Hematopoietic multipotent progenitor cell treated with erythropoietin and hydrocortisone succinate and interleukin-3 and kit ligand, for 6 days (in vitro differentiated cells): ENCODE measurements around the gene DDX41.
"Not testable (repeated sequence)": the region's sequence is repeated elsewhere in the genome, so short reads cannot be mapped to it uniquely, and the experiment has no call there.

Experiments used
- DNase-seq: peaks from one replicate; pipeline ENCODE4 v3.0.0-alpha.2; 2015

Gene DDX41

DNA sequence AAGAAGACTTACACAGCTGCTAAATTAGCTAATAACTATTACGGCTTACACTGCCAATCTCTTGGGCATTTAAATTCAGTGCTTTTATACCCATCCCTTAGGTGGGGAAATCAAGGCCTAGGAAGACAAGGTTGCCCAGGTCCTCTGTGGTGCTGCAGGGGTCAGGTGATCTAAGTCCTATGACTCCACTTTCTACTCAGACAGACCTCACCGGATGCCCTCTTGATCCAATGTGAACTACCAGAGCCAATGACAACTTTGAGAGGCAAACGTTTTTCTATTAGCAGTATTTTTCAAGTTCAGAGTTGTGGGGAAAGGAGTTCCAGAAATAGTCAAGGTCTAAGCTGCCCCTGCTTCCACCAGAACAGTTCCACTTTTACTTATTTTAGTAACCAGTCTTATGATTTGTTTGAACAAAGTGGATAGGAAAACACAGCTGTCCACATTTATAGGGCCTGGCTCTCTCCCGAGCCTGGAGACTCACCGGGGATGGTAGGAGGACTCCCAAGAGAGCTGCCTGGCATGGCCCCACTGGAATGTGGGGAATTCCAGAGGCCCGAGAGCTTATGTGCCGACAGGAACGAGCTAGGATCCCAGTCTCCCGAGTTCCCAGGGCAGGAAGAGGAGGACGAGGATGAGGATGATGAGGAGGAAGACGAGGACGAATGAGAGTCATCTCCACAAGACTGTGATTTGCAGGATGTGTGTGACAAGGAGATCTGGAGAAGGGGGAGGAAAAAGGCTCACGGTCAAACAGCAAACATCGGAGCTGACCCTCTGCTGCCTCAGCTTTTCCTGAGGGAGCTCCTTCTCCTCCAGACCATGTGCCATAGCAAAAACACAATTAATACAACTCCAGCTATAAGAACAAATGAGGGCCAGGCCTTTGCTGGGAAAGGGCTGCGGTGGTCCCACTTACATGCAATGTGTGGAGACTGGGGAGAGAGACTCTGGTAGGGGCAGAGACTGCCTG, 20.9 kb upstream of the DDX41 start:
- DNase-seq, result no peak

DNA sequence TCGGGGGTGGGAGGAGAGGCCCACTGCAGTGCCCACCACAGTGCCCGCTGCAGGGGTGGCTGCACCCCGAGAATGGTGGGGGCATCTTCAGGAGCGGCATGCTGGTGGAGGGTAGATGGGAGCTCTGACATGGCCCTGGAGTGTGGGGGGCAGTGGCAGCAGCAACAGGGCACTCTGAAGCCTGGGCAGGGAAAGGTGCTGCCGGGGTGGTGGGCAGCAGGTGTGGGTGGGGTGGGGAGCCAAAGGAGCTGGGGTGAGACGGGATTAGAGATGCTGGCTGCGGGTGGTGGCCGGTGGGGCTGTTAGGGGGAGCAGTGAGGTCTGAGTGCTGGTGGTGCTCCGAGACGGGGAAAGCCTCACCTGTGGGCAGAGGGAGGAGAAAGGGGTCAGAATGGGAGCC, 19.6 kb upstream of the DDX41 start:
- no peak for DNase-seq

DNA sequence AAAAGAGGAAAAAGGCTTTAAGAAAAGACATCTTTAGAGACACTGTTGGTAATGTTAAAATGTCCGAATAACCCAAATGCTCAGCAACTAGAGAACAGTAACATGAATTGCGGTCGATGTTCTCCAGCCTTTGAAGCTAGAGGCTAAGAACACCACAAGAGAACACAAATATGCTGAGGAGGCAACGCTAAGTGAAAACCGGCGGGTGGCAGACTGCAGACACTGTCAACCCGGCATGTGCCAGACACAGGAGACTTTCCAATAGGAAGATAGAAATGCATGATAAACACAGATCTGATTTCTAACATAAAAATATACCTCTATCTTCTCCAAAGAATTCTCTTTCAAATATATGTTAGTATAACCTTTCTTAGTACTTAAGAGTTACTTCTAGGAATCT, 18.4 kb upstream of the DDX41 start:
- DNase-seq, result no peak

DNA sequence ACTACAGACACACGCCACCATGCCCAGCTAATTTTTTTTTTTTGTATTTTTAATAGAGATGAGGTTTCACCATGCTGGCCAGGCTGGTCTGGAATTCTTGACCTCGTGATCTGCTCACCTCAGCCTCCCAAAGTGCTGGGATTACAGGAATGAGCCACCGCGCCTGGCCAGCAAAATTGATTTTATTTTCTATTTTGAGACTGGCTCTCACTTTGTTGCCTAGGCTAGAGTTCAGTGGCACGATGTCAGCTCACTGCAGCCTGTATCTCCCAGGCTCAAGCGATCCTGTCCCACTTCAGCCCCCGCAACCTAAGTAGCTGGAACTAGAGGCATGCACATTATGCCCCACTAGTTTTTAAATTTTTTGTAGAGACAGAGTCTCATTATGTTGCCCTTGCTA, 17.7 kb upstream of the DDX41 start:
- DNase-seq, result not testable (repeated sequence)

DNA sequence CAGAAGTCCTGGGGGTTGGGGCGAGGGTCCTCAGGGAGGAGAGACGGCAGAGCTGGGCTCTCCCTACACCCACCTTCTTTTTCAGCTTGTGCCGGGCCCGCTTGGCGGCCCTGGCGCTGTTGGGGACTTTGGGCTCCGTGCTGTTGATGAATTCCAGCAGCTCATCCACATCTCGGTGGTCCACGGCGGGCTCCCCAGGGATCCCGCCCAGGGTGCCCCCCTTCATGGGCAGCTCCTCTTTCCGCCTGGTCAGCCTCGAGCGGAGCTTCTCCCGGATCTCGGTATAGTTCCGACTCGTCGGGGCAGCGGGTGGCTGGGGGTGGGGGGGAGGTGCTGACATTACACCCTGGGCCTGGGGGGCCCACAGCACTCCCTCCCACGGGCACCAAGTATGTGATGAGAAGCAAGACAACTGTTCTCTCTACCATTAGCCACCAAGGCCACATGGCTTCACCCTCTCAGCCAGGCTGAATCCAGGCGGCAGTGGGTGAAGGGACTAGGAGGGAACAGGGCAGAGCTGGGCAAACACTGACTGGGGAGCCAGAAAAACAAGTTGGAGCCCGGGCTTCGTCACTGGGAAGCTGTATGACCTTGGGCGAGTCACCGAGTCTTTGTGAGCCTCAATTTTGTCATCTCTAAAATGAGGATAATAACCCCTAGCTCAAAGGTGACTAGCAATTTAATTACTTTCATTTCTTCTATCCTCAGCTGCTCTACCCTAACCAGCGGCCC, 14.6 kb upstream of the DDX41 start:
- DNase-seq, result no peak

DNA sequence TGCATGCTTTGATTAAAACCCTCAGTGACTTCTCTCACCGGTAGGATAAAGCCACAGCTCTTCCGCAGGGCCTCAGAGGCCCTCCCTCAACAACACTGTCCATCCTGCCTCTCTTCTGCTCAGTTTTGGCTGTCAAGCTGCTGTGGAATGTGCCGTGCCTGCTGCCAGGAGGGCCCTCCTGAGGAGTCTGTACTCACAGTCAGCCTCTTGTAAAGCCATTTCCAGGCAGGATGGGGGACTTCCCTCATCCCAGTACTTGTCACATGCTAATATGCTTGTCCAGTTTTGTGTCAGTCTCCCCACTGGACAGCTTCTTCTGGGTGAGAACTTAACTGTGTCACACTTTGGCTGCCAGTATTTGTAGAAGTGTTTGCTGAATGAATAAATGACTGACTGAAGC, 13.9 kb upstream of the DDX41 start:
- DNase-seq, result no peak

DNA sequence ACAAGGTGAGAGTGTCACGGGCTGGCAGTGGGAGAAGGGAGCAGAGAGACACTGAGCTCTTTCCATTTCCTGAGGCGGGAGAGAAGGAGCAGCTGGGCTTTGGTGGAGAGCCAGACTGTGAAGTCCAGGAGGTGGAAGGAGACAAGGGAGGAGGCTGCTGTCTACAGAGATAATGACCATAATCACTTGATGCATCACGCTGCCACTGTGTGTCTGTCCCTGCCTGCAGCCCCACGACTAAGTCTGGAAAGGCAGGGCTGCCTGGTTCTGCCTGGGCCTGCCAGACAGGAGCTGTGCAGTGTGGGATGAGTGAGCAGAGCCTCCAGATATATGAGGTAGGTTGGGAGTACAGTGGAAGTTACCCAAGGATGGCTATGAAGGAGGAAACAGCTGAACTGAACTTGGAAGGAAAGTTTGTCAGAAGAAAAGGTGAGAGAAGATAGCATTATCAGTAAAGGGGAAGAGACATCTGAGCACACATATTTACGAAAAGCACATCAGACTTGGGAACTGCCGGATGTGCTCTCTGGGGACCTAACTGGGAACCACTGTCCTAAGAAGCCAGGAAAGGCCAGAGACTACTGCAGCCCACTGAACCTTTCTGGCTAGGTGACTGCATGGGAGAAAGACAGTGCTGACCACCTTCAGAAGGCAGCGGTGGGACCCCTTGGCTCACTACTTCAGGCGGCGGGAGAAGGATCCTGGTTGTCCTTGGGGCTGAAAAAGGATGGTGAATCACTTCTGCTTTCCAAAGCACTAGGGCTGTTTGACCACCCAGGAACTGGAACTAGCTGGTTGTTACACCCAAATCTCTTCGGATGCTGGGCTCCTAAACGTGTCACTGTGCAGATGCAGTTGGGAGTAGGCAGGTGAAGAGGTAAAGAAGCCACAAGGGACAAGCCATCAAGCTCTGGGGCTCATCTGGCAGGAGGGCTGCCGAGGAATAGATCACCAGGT, 12.8 kb upstream of the DDX41 start:
- peak; percentile 77 for DNase-seq

DNA sequence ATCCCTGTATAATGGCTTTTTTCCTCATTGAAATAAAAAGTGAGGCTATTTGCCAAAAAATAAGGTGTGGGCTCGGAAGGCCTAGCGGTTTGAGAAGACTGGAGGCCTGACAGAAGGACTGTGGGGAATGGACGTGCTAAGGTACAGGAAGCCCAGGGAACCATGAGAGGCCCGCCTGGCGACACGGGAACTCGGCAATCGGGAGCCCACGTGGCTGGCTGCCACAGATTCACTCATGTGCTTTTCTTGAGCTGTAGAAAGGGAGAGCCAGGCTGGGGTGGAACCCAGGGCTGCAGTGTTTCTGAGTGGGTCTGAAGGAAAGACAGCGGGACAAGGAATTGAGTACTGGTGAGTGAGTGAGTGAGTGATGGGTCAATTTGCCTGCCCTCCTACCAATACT, 11.9 kb upstream of the DDX41 start:
- no peak for DNase-seq

DNA sequence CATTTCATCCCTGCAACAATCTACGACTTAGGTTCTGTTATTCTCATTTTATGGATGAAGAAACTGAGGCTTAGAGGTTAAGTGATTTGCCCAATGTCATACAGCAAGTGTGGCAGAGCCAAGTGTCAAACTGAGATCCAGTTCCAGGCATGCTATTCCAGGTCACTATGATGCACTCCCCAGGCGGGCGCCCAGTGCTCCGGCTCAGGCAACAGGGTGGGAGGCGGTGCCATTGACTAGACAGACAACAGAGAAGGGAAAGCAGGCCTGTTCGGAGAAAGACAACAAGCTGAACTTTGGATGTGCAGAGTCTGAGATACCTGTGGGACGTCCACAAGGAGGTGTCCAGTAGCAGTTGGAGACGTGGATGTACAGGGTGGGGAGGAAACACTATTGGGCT, 10.8 kb upstream of the DDX41 start:
- no peak for DNase-seq

DNA sequence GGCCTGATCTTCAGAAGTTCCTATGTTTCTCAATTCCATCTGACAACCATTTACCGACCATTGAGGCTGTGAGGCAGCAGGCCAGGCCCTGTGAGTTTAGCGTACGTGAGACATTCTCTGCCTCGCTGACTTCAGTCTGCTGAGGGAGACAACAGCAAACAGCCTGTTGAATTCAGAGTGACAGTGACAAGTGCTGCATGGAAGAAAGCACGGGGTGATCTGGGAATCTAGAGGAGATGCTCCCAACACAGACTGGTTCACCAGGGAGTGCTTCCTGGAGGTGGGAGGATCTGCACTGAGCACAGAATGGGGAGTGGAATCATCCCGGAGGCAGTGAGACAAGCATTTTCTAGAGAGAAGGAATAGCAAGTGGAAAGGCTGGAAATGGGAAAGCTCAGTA, 10.0 kb upstream of the DDX41 start:
- no peak for DNase-seq

DNA sequence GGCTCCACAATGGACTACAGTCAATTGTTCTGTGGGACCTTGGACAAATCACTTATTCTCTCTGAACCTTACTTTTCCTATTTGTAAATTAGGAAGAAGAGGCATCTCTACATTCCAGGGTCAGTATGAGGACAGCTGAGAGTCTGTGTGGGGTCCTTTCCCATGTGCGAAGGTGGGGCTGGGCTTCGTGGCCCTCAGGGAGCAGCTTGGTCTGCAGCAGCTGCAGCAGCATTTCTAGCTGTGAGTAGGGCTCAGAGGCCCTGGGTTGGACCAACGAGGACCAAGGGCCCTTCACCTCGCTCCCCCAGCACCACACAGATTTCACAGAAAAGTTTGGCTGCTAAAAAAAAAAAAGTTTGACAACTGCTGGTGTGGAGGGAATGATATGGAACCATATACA, 9.4 kb upstream of the DDX41 start:
- no peak for DNase-seq

DNA sequence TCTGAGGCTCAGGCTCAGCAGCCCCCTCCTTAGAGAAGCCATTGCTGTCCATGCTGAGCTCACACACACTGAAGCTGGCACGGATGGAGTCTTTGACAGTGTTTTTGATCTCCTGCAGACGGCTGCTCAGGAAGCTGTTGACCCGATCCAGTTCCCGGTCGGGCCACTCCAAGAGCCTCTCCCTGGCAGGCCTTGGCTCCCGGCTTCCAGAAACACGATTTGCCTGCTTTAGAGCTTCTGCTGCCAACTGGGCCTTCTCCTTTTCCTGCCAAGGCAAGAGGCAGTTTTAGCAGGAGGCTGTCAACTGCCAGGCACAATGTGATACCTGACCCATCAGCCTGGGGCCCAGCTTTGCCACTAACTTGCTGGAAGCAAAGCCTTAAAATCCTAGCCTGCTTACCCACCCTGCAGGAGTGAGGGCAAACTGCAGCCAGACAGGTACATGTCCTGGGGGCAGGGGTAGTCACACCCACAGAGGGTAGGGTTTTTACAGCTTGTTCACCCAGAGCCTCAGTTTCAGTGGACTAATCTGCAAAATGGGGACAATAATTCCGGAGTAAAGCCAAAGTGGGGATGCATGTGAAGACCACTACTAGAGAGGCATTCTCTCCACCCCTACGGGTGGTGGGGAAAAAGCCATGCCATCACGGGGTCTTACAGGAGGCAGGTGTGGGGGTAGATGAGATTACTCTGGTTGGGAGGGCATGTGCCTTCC, 8.3 kb upstream of the DDX41 start:
- no peak for DNase-seq

DNA sequence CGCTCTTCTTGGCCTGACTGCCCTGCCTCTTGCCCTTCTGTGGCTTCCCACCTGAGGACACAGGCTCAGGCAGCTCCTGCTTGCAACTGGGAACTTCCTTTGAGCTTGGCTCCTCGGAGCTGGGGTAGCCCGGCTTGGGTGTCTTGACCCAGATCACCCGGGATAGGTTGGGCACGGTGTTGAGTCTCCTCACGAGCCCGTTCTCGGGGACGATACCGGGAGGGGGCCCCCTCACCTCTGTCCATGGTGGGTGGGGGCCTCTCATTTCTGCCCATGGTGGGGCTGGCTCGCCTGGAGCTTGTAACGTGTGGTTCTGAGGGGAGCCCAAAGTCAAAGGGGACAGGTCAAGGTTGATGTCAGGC, 7.8 kb upstream of the DDX41 start:
- DNase-seq, result no peak

DNA sequence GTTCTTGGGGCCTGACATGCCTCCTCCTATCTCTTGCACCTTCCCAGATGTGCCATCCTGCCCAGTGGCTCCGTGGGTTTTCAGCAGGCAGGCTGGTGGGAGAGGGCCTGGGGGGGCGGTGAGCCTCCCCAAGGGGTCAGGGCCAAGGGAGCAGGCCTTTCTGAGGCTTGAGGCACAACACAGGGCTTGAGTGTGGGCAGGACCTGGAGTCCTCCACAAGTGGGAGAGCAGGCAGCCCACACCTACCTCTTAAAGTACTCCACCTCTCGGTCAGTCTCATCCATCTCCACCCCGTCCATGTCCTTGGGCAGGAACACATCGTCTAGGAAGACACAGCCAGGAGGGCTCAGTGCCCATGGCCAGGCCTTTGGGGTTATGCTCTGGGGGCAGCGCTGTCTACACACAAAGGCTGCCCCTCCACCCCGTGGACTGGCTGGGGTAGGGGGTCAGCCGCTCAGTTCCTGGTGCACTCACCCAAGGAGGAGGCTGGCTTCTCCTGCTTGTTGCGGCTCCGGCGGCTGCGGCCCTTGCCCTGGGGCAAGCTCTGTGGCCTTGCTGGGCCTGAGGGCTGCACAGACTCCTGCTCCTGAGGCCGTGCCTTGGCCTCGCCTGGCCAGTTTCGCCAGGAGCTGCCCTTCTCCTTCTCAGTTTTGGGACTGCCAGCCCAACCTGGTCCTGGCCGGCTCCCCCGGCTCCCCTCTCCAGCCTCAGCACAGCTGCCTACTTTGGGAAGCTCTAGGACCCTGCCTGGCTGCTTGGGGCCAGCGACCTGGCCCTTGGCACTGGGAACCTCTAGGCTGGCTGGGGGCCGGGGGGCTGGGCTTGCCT, 7.2 kb upstream of the DDX41 start:
- no peak for DNase-seq

DNA sequence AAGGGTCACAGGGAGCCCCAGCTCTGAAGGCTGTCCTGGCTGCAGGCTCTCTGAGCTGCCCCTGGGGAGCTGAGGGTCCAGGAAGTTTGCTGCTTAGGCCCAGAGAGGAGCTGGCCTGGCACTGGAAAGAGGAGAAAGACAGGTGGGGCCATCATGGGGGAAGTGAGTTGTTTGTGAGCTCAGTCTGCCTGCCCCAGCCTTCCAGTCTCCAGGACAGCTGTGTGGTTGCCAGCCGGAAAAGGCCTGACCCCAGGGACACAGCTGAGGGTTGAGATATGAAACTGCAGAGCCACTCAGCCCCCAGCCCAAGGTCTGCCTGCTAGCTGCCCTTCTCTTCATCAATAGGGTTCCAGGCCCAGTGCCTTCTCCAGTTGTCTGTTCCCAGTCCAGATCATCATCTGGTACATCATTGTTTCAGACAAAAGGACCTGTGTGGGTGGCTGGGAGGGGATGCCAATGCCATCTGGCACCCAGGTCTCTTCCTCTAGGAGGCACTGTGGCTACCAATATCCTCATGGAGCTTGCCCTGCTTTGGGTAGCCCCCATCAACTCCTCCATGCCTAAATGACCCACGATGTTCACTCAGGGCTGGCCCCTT, 4.3 kb upstream of the DDX41 start:
- DNase-seq, result no peak

DNA sequence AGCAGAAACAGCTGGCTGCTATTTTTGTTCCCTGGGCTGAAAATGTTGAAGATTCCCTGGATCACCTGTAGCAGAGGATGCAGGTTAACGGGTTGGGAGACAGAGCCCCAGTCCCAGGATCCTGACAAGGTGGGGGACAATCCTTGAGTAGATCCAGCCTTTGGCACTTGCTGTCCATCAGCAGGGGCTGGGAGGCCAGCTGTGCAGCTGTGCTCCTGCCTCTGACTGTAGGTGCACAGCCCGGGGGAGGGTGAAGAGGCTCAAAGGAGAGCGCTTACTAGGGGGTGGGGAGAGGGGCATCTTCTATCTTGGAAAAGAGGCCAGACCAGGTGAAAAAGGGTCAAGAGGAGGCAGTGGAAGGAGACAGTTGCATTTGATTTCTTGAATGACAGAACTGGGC, 3.5 kb upstream of the DDX41 start:
- no peak for DNase-seq

DNA sequence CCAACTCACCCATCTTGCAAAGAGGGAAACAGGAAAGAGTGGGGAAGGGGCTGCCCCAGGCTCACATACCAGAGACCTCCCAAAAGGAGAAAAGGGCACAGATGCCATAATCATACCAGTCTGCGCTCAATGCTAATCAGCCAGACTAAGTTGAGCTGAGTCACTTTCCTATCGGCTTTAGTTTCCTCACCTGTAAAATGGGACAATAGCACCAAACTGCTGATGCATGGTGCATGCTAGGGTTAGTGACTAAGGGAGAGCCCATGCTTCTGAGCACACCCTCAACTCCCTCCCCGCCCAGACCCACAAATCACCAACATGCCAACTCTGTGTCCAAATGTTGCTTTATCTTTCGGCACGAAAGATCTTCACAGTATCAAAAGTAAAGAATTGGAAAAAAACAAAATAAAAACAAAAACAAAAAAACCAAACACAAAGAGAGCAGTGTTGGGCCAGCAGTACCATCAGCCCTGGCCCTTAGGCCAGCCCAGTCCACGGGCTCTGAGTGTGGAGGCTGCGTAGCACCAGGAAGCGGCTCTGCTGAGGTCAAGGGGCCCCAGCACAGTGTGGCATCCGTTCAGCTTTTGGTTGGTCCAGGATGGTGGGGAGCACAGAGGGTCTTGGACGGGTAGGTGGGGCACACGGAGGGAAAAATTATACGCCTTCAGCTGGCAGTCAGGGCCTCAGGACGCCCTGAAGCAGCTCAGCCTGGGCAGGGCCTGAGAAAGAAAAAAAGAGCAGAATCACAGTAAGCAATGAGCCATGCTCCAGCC, 2.9 kb upstream of the DDX41 start:
- DNase-seq, result no peak

DNA sequence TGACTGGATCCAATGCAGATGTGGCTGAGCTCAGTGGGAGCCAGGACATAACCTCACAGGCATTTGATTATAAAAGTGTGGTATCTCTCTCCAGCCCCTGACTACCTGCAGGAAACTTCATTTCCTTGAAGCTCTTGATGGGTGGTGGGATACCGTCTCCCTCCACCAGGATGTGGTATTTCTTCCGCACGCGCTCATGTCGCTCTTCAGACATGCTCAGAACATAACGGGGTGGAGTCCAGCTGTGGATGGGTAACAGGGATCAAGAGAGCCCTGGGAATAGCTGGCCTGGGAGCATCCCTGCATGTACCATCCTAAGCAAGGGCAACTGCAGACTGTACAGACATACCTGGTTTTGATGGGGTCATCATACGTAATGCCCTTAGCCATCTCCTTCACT, 1.2 kb downstream of the DDX41 start:
- no peak for DNase-seq

DNA sequence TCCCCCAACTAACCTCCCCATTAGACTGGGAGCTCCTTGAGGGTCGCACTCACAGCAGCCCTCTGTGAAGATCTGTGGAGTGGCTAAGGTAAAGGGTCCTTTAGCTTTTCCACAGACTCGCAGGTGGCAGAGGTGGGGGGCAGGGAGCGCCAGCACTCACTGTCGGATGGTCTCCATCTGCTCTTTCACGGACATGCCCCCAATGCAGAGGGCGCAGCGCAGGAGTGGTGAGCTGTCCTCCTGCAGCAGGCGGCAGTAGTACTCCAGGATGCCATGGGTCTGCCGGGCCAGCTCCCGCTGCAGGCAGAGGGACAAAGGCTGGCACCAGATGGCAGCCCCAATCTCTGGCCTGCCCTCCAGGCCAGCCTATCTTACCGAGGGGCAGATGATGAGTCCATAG, 2.2 kb downstream of the DDX41 start:
- no peak for DNase-seq

DNA sequence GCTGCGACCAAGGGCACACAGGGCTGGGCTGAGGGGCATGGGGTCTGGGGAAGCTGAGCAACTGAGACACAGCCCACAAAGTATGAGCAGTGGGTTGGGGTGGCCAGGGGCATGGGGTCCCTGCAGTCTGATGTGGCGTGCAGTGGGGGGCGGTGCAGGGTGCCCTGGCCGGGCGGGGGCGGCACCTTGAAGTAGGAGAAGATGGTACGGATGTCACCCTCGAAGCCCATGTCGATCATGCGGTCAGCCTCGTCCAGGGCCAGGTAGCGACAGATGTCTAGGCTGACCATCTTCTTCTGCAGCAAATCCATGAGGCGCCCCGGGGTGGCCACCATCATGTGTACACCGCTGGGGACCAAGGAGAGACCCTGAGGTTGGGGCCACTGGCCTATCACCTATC, 3.3 kb downstream of the DDX41 start:
- DNase-seq, result no peak
